RKO (cell line): Measurements from ENCODE around the gene NRG2.

Experiments used
- DNase-seq: peaks from one replicate; pipeline ENCODE4 v3.0.0-alpha.2; 2016; ENCODE audit warnings: low spot score

Gene NRG2

DNA sequence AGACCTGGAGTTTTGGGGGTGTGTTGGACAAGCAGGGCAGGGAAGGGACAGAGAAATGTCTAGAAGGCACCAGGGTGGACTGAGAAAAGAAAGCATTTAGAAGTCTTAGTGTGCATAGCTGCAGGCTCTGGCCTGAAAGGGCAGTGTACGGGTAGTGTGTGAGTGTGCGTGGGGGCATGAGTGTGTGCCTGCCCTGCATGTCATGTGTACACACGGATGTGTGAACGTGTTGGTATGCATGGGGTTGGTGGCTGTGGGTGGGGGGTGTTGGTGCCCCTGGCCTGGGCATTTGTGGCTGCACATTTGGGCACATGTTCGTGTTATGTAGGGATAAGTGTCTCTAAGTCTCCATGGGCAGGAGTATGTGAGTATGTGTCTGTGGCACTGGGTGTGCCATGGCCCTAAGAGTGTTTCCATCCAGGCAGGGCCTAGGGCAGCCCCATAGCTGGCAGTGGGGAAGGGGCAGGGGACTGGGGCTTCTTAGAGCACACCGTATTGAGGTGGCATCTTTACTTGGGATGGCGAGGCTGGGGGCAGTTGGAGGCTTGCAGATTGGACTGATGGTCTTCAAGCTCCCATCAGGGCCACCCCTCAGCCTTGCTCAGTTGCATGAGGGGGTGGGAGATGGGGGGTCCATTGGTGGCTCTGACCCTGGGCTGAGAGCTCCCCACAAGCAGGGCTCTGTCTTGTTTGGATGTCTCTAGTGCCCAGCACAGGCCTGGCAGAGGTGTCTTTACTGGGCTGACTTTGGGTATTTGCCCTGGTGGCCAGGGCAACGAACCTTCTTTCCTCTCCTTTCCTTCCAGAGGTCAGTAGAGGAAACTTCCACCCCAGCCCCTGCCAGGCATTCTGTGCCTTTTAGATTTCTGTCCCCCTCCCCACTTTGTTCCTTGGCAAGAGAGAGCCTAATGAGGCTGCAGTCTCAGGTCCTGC is 232.5 kb downstream of the NRG2 start:
- DNase-seq: no peak

DNA sequence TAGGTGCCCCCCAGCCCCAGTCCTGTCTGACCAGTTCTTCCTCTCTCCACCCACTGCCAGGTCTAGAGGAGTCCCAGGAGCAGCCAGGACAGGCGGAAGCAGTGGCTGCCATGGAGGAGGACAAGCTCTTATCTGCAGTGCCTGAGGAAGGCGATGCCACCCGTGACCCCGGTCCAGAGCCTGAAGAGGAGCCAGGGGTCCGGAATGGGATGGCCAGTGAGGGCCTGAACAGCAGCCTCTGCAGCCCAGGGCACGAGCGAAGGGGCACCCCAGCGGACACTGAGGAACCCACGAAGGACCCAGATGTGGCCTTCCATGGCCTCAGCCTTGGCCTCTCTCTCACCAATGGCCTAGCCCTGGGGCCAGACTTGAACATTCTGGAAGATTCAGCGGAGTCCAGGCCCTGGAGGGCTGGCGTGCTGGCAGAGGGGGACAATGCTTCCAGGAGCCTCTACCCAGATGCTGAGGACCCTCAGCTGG is 233.7 kb downstream of the NRG2 start:
- no peak for DNase-seq

DNA sequence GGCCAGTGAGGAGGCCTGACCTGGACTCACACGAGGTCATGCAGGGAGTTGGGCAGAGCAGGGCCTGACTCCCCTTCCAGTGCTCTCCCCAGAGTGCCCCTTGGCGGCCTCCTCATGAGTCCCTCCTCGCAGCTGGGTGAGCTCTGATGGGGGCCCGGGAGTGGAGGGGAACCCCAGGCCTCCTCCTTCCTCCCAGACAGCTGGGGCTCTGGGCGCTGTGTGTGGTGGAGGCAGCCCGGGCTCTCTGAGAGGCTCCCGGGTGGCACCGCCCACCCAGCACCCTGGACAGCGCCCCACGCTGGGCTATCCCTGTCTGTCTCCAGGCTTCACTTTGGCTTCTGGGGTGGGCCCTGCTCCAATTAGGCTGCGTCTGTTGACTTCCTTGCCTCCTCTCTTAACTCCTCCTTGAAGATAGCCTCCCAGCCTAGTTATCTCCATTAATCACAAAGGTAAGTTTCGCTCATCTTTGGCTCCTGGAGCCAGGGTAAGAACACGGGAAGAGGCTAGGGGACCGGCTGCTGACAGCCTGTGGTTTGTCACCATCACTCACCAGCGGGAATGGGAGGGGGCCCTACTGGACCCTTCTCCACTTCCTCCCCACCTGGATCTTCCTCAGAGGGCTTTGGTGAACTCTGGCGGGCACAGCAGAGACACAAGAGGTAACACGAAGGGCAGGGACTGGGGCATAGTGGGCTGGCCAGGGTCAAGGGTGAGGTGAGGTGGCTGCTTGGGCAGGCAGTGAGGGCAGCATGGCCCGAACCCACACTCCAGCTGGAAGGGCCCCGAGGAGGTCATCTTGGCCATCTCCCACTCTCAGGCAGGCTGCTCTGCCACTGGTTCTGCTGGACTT is 234.4 kb downstream of the NRG2 start:
- DNase-seq: peak; percentile 14

DNA sequence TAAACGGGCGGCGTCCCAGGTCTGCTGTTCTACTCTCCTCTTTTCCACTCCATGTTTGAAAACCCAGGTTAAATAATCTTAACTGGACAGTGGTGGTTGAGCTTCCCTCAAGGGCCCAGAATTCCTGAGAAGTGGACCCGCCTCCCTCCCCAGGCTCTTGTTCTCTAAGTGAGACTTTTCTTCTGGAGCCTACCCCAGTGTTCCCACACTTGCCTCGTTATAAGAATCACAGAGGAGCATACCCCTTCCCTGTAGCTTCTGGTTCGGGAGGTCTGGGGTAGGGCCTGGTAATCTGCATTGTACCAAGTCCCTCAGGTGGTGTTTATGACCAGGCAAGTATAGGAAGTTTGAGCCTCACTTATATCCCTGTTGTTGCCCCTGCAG is 235.5 kb downstream of the NRG2 start:
- DNase-seq: no peak

DNA sequence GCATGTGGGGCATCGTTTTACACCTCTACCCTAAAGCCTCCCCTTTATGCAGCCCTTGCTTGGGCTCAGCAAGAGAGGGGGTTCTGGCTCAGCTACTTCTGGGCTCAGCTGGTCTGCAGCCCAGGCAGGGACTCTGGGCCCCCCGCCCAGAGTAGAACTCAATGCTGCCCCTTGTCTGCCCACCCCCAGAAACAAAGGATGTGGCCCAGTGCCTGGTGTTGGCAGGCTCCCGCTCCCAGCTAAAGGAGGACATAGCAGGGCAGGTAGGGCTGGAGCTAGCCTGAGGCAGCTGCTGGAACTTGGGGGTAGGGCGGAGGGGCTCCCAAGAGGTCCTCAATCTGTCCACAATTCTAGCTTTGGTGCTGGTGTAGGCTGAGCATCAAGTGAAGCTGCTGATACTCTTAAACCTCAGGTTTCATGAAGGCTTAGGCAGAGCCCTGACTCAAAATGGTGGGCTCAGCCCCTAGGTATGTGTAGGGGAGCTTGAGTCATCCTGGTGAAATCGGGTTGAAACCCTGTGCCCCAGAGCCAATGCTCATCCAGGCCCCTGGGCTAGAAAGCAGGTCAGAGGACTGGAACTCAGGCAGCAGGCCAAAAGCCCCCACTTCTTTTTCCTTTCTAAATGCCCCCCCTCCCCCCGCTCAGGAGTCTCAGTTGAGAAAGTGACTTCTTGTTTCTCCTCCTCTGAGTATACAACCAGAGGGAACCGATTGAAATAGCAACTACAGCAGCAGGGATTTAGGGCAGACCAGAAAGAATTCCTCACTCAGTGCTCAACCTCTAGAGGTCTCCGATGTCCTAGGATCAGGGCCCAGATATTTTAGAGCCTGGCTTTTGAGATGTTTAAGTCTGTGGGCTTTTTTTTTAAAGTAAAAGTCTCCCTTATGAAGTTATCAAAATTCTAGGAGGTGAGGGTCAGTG is 236.1 kb downstream of the NRG2 start:
- DNase-seq: no peak

DNA sequence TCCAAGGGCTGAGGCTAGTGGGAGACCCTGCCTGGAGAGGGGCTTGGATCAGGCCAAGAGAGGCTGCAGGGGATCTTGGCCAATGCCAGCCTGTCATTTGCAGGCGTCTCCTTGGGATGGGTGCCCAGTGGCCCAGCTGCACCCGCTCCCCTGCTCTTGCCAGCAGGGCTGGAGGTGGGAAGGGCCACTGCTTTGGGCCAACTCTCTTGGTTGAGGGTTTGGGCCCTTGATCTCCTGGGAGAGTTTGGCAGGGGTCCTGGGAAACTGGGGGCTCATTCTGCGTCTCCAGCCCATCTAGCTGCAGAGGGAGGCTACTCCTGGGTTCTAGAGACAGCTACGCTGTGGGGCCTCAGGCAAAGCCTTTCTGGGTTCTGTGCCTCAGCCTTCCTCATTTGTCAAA is 237.0 kb downstream of the NRG2 start:
- no peak for DNase-seq

DNA sequence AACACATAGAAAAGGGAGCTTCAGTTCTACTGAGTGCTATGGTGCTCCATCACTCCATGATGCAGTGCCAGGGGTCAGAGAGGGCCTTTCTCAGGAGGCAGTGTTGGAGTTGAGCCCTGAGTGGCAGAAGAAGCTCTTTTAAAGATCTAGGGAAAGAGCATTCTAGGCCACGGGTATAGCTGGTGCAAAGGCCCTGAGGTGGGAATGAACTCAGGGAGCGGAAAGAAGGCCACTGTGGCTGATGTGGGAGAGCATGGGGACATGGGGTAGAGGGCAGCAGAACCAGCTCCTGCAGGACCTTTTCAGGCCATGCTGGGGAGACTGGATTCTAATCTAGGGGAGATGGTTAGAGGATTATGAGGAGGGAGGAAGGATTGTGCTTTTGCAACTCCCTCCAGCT is 237.6 kb downstream of the NRG2 start:
- DNase-seq: no peak

DNA sequence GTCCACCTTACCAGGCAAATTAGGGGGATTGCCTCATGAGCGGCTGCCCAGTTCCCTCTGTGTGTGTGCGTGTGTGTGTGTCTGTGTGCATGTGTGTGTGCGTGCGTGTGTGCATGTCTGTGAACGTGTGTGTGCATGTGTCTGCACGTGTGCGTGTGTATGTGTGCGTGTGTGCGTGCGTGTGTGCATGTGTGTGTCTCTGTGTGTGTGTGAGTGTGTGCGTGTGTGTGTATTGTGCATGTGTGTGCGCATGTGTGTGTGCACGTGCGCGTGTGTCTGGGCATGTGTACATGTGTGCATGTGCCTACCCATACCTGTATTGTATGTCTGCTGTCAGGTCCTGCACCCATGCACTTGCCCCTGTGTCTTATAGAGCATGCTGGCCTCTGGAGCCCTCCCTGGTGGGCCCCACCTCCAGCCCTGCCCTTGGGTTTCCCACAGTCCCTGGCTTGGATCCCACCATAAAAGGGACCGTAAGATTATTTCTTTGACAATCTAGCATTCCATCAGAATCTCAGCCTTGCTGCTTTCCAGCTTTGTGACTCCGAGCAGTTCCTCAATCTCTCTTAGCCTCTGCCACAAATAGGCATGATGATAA is 238.2 kb downstream of the NRG2 start:
- DNase-seq: no peak

DNA sequence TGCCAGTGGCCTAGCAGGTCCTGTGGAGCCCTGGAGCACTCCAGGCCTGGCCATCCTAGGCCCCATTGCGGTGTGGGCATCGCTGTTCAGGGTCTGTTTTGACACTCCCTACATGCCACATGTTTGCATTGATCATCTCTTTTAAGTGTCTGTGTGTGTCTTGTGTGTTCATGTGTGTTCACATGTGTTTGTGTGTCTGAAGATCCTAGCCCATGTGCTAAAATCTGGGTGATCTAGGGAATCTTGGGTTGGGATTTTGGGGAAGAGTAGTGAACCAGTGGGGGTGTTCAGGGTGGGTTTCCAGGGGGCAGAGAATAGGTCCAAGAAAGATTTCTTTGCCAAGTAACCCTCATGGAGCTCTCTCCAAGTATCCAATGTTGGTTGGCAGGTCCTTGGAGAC is 239.1 kb downstream of the NRG2 start:
- no peak for DNase-seq

DNA sequence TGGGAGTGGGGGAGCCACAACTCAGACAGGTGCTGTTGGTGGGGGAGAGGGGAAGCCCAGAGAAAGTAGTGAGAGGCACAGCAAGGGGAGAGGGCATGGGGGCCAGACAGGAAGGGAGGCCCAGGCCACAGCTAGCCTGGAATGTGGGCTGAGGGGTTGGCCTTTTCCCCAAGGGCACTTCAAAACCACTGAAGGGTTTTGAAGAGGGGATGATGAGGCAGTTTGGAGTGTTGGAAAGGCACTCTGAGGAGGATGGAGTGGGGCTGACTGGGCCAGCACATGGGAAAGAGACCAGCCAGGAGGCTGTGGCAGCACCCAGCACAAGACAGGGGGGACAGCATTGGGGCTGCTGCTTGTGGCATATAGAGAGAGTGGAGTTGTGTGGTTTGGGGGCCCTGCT is 243.7 kb downstream of the NRG2 start:
- DNase-seq: no peak

DNA sequence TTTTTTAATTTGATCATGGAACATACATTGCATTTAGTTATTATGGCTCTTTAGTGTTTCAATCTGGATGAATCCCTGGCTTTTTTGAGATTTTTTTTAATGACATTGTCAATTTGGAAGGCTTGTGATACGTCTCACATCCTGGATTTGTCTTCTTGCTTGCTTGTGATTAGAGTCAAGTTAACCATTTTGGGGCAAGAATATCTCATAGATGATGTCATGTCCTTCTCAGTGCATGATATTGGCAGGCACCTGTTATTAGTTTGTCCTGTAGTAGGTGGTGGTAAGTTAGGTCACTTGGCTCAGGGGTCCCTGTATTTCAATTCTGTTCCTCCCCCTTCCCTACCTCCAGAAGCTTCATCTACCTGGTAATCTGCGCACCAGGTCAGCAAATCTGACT is 244.2 kb downstream of the NRG2 start:
- DNase-seq: no peak

DNA sequence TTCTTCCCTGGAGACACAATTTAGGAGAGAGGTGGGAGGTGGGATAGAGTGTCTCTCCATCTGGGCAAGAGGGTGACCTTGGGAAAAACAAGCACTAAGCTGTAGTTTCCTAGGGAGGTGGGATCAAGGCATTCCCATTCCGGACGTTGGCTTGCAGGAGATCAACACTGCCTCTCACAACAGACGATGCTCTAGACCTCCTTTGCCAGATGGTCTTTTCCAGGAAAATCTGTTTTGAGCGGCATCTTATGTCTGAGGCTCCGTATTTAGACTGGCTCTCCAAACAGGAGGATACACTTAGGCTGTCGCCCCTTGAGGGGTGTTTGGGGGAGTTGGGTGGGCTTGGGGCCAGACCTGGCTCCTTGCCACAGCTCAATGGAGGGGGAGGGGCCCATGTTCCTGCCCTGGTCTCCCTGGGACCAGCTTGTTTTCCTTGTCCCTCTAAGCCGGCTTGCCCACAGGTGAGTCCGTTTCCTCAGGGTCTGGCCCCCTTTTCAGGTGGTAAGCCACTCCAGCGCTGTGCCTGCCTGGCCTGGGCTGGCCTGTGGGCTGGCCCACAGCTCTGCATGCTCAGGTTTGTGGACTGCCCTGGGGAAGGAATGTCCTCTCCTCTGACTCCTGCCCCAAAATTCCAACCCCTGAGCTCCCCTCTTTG is 245.1 kb downstream of the NRG2 start:
- DNase-seq: no peak

DNA sequence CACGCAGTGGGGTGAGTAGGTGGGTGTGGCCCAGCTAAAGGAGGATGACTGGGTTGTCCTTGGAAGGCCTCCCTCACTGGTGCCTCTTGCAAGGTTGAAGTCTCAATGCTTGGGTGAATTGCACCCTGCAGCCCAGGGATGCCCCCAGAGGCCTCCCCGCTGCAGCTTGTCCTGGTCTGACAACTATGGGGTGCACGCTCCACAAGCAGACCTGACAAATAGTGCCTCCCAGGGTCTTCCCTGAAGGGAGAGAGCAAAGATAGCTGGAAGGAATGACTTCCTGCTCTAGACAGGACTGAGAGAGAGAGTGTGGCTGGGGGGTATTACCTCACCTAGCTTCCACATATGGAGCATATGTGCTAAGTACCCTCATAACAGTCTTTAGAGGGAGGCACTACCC is 245.8 kb downstream of the NRG2 start:
- DNase-seq: no peak
